ENCODE data around the gene MBNL1.

DNA sequence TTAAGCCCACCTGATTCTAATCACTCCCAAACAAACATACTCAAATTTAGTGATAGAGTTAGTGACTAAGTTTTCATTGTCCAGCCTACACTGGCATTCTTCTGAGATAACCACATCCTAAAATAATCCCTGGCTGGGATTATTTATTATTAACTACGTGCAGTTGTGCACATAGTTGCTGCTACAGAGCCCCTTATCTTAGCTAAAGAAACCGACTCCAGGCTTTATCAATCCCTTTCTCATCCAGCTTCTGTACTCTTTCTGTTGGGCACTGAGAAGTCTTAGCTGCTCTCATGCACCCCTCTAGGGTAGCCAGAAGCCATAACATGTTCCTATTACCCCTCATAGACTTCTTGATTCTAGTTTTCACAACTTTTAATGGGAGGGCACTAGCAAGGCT lies 208.7 kb downstream of the MBNL1 start:
- TF ChIP-seq, protein P1, sequence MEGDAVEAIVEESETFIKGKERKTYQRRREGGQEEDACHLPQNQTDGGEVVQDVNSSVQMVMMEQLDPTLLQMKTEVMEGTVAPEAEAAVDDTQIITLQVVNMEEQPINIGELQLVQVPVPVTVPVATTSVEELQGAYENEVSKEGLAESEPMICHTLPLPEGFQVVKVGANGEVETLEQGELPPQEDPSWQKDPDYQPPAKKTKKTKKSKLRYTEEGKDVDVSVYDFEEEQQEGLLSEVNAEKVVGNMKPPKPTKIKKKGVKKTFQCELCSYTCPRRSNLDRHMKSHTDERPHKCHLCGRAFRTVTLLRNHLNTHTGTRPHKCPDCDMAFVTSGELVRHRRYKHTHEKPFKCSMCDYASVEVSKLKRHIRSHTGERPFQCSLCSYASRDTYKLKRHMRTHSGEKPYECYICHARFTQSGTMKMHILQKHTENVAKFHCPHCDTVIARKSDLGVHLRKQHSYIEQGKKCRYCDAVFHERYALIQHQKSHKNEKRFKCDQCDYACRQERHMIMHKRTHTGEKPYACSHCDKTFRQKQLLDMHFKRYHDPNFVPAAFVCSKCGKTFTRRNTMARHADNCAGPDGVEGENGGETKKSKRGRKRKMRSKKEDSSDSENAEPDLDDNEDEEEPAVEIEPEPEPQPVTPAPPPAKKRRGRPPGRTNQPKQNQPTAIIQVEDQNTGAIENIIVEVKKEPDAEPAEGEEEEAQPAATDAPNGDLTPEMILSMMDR (IDR thresholded peaks at IDR 0.05): no peak
- TF ChIP-seq EP300 (IDR thresholded peaks at IDR 0.05): no peak
- TF ChIP-seq POLR2A (IDR thresholded peaks at IDR 0.05): no peak

All from tibial nerve (tissue), 4 donors.